ENCODE measurements around the gene MRPL20.

- TF ChIP-seq CTCF (IDR thresholded peaks at IDR 0.05), result no peak
- no peak for TF ChIP-seq POLR2A (IDR thresholded peaks at IDR 0.05)
Measured at GRCh38 chr1:1437033-1437903, 30.2 kb upstream of the MRPL20 start.
